NT2/D1 (cell line): ENCODE data around the gene PRPS1.

Experiments
- DNase-seq: peaks from one replicate; pipeline ENCODE4 v3.0.0-alpha.2; 2011; ENCODE audit warnings: low read depth, low spot score
- H3K27me3 ChIP-seq: 2 replicates; pipeline ENCODE4 v1.6.0; 2011; ENCODE audit warnings: mild to moderate bottlenecking; ENCODE audit not compliant: insufficient read length, insufficient read depth
- H3K36me3 ChIP-seq: 2 replicates; pipeline ENCODE4 v1.6.1; 2011; ENCODE audit warnings: mild to moderate bottlenecking, low read length, mixed read lengths; ENCODE audit not compliant: insufficient read depth, insufficient read length
- H3K4me1 ChIP-seq: 2 replicates; pipeline ENCODE4 v1.5.1; 2011; ENCODE audit not compliant: insufficient read depth, insufficient read length
- H3K4me3 ChIP-seq: 2 replicates; pipeline ENCODE4 v1.5.1; 2011; ENCODE audit warnings: low read depth; ENCODE audit not compliant: insufficient read length
- H3K9ac ChIP-seq: 2 replicates; pipeline ENCODE4 v1.6.0; 2011; ENCODE audit warnings: low read depth; ENCODE audit not compliant: insufficient read length
- H3K9me3 ChIP-seq: 2 replicates; pipeline ENCODE4 v1.5.1; 2011; ENCODE audit warnings: mild to moderate bottlenecking, low read length; ENCODE audit not compliant: insufficient read depth
- SUZ12 ChIP-seq: IDR thresholded peaks from 2 replicates; pipeline ENCODE4 v1.6.1; 2011; ENCODE audit not compliant: insufficient read length, insufficient read depth; ENCODE audit errors: extremely low read depth
- YY1 ChIP-seq: IDR thresholded peaks from 2 replicates; pipeline ENCODE4 v1.6.1; 2011; ENCODE audit not compliant: insufficient read length, insufficient read depth
- ZNF274 ChIP-seq: IDR thresholded peaks from 2 replicates; pipeline ENCODE4 v1.6.1; 2011; ENCODE audit warnings: mild to moderate bottlenecking, low read depth, low read length

Gene PRPS1

GRCh38 chrX:107619885-107620322 is 8.4 kb upstream of the PRPS1 start:
- no peak overlapping the region for H3K9ac ChIP-seq
- H3K4me3 ChIP-seq: no peak overlapping the region
- TF ChIP-seq SUZ12 (no peak), YY1 (no peak), ZNF274 (no peak)
- H3K9me3 ChIP-seq: no peaks in the 10 kb centered on the region
- no peaks in the 10 kb centered on the region for H3K36me3 ChIP-seq
- DNase-seq: no peak
- no peaks in the 10 kb centered on the region for H3K27me3 ChIP-seq
- H3K4me1 ChIP-seq: no peaks in the 10 kb centered on the region

GRCh38 chrX:107624893-107625292 is 3.4 kb upstream of the PRPS1 start:
- no peak overlapping the region for H3K9ac ChIP-seq
- H3K4me3 ChIP-seq: no peak overlapping the region
- peaks cover 2% of the 10 kb centered on the region for H3K4me1 ChIP-seq
- DNase-seq: no peak
- no peaks in the 10 kb centered on the region for H3K9me3 ChIP-seq
- no peaks in the 10 kb centered on the region for H3K36me3 ChIP-seq
- no peaks in the 10 kb centered on the region for H3K27me3 ChIP-seq
- TF ChIP-seq ZNF274: no peak
- no peak for TF ChIP-seq YY1
- no peak for TF ChIP-seq SUZ12

DNA sequence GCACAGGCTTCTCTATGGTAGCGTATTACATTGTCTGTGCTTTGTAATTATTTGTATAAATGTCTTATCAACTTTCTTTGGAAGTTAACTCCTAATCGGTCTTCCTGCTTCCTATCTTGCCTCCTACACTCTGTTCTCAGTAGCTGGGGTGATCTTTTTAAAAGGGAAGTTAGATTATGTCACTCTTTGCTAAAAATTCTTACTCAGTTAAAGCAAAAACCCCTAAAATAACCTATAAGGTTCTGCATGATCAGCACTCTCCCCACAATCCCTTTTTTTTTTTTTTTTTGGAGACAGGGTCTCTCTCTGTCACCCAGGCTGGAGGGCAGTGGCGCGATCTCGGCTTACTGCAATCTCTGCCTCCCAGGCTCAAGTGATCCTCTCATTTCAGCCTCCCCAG is 2.6 kb upstream of the PRPS1 start:
- Histone ChIP-seq H3K9ac (no peak overlapping the region), H3K4me3 (no peak overlapping the region), H3K27me3 (no peaks in the 10 kb centered on the region), H3K4me1 (peaks cover 2% of the 10 kb centered on the region), H3K36me3 (peaks cover 4% of the 10 kb centered on the region), H3K9me3 (no peaks in the 10 kb centered on the region)
- DNase-seq: no peak
- TF ChIP-seq ZNF274 (no peak), SUZ12 (no peak), YY1 (no peak)

GRCh38 chrX:107626481-107626880 is 1.8 kb upstream of the PRPS1 start:
- H3K36me3 ChIP-seq: peaks cover 10% of the 10 kb centered on the region
- no peaks in the 10 kb centered on the region for H3K9me3 ChIP-seq
- TF ChIP-seq SUZ12 (no peak), YY1 (no peak), ZNF274 (no peak)
- no peaks in the 10 kb centered on the region for H3K27me3 ChIP-seq
- DNase-seq: no peak
- peaks cover 2% of the 10 kb centered on the region for H3K4me1 ChIP-seq
- H3K9ac ChIP-seq: no peak overlapping the region
- no peak overlapping the region for H3K4me3 ChIP-seq

- H3K36me3 ChIP-seq: peaks cover 10% of the 10 kb centered on the region
- no peak overlapping the region for H3K4me3 ChIP-seq
- DNase-seq: no peak
- no peak for TF ChIP-seq YY1
- no peak for TF ChIP-seq SUZ12
- TF ChIP-seq ZNF274: no peak
- peaks cover 2% of the 10 kb centered on the region for H3K4me1 ChIP-seq
- H3K9me3 ChIP-seq: no peaks in the 10 kb centered on the region
- H3K9ac ChIP-seq: no peak overlapping the region
- H3K27me3 ChIP-seq: no peaks in the 10 kb centered on the region
These were observed 1.4 kb upstream of the PRPS1 start for GRCh38 chrX:107626916-107627315.

DNA sequence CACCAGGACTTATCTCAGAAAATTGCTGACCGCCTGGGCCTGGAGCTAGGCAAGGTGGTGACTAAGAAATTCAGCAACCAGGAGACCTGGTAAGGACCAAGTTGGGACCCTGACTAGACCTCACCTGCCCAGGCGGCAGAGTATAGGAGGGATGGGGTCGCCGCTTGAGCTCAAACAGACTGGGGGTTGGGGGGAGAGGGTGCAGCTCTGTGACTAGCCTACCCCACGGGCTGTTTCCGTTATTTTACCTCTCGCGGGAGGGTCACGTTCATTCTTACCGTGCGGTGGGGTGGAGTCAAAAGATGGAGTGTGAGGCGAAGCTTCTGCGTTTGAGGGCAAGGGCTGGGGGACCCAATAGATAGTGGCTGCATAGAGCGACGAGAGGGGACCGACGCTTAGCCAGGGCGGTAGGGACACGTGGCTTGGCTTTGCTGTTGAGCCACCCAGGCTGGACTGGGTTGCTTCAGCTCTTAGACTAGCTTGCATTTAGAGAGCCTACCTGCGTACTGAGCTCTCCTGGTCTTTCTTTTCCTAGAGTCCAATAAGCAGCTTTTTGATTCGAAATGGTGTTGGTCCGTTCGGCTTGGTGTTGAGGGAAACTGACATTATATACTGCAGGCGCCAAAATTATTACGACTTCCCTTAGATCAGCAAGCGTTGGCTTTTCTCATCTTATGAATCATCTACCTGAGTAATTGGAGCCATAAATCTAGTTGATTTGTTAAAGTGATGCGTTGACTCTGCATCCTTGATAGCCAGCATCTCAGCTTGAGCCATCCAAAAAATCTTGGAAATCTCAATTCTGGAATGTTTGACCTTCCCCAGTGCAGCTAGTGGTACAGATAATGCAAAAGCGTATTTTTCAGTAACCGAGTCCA is 591 bp downstream of the PRPS1 start:
- Histone ChIP-seq H3K9ac (peak overlapping the region; percentile 91), H3K27me3 (no peaks in the 10 kb centered on the region), H3K4me3 (peak overlapping the region; percentile 84), H3K36me3 (peaks cover 13% of the 10 kb centered on the region), H3K9me3 (no peaks in the 10 kb centered on the region), H3K4me1 (peaks cover 2% of the 10 kb centered on the region)
- TF ChIP-seq YY1: no peak
- no peak for TF ChIP-seq ZNF274
- TF ChIP-seq SUZ12: no peak
- no peak for DNase-seq

GRCh38 chrX:107629540-107629909 is 1.2 kb downstream of the PRPS1 start:
- Histone ChIP-seq H3K4me1 (peaks cover 2% of the 10 kb centered on the region), H3K36me3 (peaks cover 13% of the 10 kb centered on the region), H3K27me3 (no peaks in the 10 kb centered on the region), H3K9ac (peak overlapping the region; percentile 91), H3K4me3 (peak overlapping the region; percentile 84), H3K9me3 (no peaks in the 10 kb centered on the region)
- no peak for TF ChIP-seq ZNF274
- no peak for TF ChIP-seq YY1
- TF ChIP-seq SUZ12: no peak
- DNase-seq: no peak
